RWPE1 (cell line): Measurements from ENCODE around the gene PHF20.
"Not testable (repeated sequence)": the region's sequence is repeated elsewhere in the genome, so short reads cannot be mapped to it uniquely, and the experiment has no call there.

Source experiments
- CTCF ChIA-PET: fragments of 350-600 bp; sonication (Branson Sonifier 250); formaldehyde crosslinking; extraction: SDS; loops from one replicate; lab custom pipeline; 2021; lab: Yijun Ruan, JAX
- POLR2A ChIA-PET: fragments of 400-600 bp; formaldehyde crosslinking; extraction: SDS; loops from one replicate; lab custom pipeline; 2020; ENCODE audit warnings: antibody characterized with exemption; ENCODE audit not compliant: low non-redundant PET; lab: Yijun Ruan, JAX
- DNase-seq: peaks from one replicate; pipeline ENCODE4 v3.0.0; 2012; ENCODE audit warnings: low spot score
- H3K27ac ChIP-seq: fragments of 450-650 bp; 2 replicates; pipeline ENCODE4 v1.5.1; 2017
- TF ChIP-seq, protein P1 (sequence below): fragments of 450-650 bp; conservative IDR thresholded peaks from 2 replicates; pipeline ENCODE4 v1.5.1; 2017; ENCODE audit warnings: low read depth, mild to moderate bottlenecking

Gene PHF20

DNA sequence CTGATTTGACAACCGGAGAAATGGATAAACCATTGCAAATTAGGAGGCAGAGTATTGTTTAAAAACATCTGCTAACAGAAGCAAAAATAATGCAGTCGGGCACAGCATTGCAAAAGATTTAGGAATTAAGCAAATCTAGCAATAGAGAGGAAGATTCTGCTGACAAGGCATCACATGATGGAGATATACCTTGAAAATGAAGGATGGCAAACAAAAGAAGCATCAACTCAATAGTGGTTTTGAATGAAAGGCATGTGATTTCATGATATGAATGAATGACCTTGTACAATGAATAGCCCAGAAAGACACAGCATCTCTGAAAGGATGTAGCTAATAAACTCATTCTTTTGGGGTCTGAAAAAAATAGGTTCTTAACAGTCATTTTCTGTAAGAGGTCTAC is 21.2 kb upstream of the PHF20 start:
- CTCF ChIA-PET: interaction anchor here (0.7 kb wide), 1 partner anchor 17 kb away, joined by 3 read pairs; no protein-coding TSS in a partner anchor
- POLR2A ChIA-PET: interaction anchor here (1.1 kb wide), 1 partner anchor 8 kb away, joined by 6 read pairs; no protein-coding TSS in a partner anchor
- TF ChIP-seq, protein P1, sequence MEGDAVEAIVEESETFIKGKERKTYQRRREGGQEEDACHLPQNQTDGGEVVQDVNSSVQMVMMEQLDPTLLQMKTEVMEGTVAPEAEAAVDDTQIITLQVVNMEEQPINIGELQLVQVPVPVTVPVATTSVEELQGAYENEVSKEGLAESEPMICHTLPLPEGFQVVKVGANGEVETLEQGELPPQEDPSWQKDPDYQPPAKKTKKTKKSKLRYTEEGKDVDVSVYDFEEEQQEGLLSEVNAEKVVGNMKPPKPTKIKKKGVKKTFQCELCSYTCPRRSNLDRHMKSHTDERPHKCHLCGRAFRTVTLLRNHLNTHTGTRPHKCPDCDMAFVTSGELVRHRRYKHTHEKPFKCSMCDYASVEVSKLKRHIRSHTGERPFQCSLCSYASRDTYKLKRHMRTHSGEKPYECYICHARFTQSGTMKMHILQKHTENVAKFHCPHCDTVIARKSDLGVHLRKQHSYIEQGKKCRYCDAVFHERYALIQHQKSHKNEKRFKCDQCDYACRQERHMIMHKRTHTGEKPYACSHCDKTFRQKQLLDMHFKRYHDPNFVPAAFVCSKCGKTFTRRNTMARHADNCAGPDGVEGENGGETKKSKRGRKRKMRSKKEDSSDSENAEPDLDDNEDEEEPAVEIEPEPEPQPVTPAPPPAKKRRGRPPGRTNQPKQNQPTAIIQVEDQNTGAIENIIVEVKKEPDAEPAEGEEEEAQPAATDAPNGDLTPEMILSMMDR: no peak
- H3K27ac ChIP-seq: no peak overlapping the region
- no peak for DNase-seq

DNA sequence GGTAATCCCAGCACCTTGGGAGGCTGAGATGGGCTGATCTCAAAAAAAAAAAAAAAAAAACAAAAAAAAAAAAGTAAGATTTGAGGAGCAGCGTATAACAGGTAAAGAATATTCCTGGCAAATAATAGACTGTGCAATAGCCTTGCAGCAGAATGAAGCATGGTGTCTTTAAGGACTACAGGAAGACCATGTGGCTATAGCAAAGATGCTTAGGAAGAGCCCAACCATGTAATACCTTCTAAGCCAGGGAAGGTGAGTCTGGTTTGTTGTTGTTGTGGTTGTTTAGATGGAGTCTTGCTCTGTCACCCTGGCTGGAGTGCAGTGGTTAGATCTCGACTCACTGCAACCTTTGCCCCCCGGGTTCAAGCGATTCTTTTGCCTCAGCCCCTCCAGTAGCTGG is 15.4 kb upstream of the PHF20 start:
- TF ChIP-seq, protein P1: no peak
- POLR2A ChIA-PET: no interaction called here
- CTCF ChIA-PET: no interaction called here
- DNase-seq: no peak
- no peak overlapping the region for H3K27ac ChIP-seq

DNA sequence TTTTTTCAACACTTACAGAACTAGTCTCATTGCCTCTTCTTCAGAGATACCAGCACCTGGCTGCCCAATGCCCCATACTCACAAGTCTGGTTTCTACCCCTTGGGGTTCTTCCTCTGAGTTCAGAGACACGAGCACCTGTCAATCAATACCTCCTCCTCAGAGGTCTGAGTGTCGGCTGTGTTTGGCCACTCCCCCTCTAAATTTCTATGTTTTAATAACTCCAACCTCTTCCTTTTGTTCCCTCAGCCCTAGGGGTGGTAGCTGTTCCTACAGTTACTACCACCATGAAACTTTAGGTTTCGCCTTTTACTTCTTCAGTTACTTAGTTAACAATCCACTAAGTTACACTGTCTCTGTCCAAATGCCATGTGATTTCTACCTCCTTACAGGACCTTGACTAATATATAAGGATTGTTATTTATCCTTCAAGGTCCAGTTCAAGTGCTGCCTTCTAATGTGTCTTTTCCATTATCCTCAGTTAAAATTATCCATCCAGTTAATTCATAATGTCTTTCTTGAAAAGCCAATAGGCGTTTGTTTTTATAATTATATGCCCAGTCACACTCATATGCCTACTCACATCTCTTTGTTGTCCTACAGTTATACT is 14.6 kb upstream of the PHF20 start:
- DNase-seq: no peak
- no peak overlapping the region for H3K27ac ChIP-seq
- TF ChIP-seq, protein P1: no peak
- ChIA-PET CTCF (interaction anchor here (1.4 kb wide), 1 partner anchor 14 kb away, joined by 9 read pairs; the partner anchor contains the start of gene PHF20), POLR2A (no interaction called here)

DNA sequence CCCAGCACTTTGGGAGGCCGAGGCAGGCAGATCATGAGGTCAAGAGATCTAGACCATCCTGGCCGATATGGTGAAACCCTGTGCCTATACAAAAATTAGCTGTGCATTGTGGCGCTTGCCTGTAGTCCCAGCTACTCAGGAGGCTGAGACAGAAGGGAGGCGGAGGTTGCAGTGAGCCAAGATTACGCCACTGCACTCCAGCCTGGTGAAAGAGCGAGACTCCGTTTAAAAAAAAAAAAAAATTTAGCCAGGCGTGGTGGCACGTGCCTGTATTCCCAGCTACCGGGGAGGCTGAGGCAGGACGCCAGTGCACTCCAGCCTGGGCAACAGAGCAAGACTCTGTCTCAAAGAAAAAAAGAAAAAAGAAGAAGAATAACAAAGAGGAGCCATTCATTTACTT is 10.3 kb upstream of the PHF20 start:
- POLR2A ChIA-PET, DNase-seq, H3K27ac ChIP-seq: not testable (repeated sequence)
- CTCF ChIA-PET: interaction anchor here (0.6 kb wide), 3 partner anchors 18 to 731 kb away, joined by 3 to 5 read pairs (median 3); no protein-coding TSS in a partner anchor

DNA sequence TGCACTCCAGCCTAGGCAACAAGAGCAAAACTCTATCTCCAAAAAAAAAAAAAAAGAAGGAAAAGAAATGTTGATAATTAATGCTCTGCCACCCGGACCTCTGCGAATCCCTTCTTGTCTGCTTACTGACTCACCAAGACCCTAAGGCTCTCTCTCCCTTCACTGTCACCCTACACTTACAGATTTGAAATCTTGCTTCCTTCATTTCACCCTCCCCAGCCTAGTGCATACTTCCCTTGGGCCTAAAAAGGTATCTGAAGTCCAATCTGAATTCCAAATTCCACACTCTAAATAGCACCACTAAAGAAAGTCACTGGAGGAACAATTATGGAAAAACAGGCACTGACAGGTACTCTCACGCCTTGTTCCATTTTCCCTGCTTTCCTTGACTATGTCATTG is 9.4 kb upstream of the PHF20 start:
- H3K27ac ChIP-seq: no peak overlapping the region
- ChIA-PET CTCF (no interaction called here), POLR2A (no interaction called here)

DNA sequence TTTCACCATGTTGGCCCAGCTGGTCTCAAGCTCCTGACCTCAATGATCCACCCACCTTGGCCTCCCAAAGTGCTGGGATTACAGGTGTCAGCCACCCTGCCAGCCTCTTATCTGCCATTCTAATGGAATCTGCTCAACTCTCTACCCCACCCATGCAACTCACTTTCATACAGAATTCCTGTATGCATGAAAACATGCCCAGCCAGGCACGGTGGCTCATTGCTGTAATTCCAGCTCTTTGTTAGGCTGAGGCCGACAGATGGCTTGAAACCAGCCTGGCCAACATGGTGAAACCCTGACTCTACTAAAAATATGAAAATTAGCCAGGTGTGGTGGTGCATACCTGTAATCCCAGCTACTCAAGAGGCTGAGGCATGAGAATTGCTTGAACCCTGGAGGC is 6.9 kb upstream of the PHF20 start:
- ChIA-PET CTCF (interaction anchor here (0.6 kb wide), 1 partner anchor 36 kb away, joined by 3 read pairs; no protein-coding TSS in a partner anchor), POLR2A (interaction anchor here (1.5 kb wide), 1 partner anchor 22 kb away, joined by 9 read pairs; no protein-coding TSS in a partner anchor)
- H3K27ac ChIP-seq: peak overlapping the region; percentile 51
- not testable (repeated sequence) for DNase-seq

More for the DNA sequence above, 9.4 kb upstream of the PHF20 start:
- DNase-seq: no peak
- TF ChIP-seq, protein P1: no peak

DNA sequence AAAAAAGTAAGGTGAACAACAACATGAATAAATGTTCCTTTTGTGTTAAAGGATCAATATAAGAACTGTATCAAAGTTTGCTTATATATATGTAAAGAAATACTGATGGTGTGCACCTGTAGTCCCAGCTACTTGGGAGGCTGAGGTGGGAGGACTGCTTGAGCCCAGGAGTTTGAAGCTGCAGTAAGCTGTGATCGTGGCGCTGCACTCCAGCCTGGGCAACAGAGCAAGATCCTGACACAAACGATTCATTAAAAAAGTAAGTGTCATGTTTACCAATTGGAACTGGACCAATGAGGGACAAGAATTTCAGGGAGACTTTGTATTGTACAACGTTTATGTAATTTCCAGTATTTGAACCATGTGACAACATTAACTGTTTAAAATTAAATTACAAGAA is 5.0 kb upstream of the PHF20 start:
- no peak overlapping the region for H3K27ac ChIP-seq
- DNase-seq: no peak
- CTCF ChIA-PET: interaction anchor here (0.6 kb wide), 1 partner anchor 249 kb away, joined by 4 read pairs; no protein-coding TSS in a partner anchor
- POLR2A ChIA-PET: no interaction called here
- TF ChIP-seq, protein P1: no peak
